Measurements from ENCODE around the gene POLR1H.

Gene POLR1H

GRCh38 chr6:30066082-30066481, 5.0 kb downstream of the POLR1H start:
- TF ChIP-seq CTCF (IDR thresholded peaks at IDR 0.05; ENCODE audit: control extremely low read depth, extremely low read depth, low read depth, missing control alignments): no peak
- POLR2A ChIA-PET: no interaction called here
- CTCF ChIA-PET: interaction anchor here (0.9 to 1.8 kb wide), 4 partner anchors 65 to 416 kb away, joined by 3 to 8 read pairs (median 4); no protein-coding TSS in a partner anchor
- no peak for DNase-seq (ENCODE audit: extremely low spot score)

GRCh38 chr6:30066577-30067459, 5.8 kb downstream of the POLR1H start, which contains the start of gene PPP1R11:
Gene PPP1R11, plus strand, starts transcription at chr6:30067198. Its CDS starts 213 bp downstream, at chr6:30067411.
- ChIA-PET POLR2A (interaction anchor here (0.6 kb wide), 1 partner anchor 1430 kb away, joined by 3 read pairs; no protein-coding TSS in a partner anchor), CTCF (interaction anchor here (0.9 to 1.8 kb wide), 6 partner anchors 35 to 417 kb away, joined by 3 to 8 read pairs (median 4); no protein-coding TSS in a partner anchor)
- no peak for TF ChIP-seq CTCF (IDR thresholded peaks at IDR 0.05; ENCODE audit: control extremely low read depth, extremely low read depth, low read depth, missing control alignments)
- DNase-seq (ENCODE audit: extremely low spot score): peak; percentile 94

GRCh38 chr6:30067460-30068139, 6.5 kb downstream of the POLR1H start:
- ChIA-PET CTCF (interaction anchor here (1.2 to 1.8 kb wide), 4 partner anchors 34 to 329 kb away, joined by 3 to 8 read pairs (median 4); no protein-coding TSS in a partner anchor), POLR2A (no interaction called here)
- DNase-seq (ENCODE audit: extremely low spot score): no peak
- TF ChIP-seq CTCF (IDR thresholded peaks at IDR 0.05; ENCODE audit: control extremely low read depth, extremely low read depth, low read depth, missing control alignments): no peak

GRCh38 chr6:30071081-30071818, 10.2 kb downstream of the POLR1H start:
- peak; percentile 28 for DNase-seq (ENCODE audit: extremely low spot score)
- peak; percentile 7 for TF ChIP-seq CTCF (IDR thresholded peaks at IDR 0.05; ENCODE audit: control extremely low read depth, extremely low read depth, low read depth, missing control alignments)
- POLR2A ChIA-PET: interaction anchor here (0.7 to 1.5 kb wide), 2 partner anchors 11 to 16 kb away, joined by 3 to 4 read pairs; partner anchors contain the start of gene POLR1H
- CTCF ChIA-PET: interaction anchor here (1.0 to 2.4 kb wide), 3 partner anchors 30 to 60 kb away, joined by 3 to 10 read pairs (median 8); no protein-coding TSS in a partner anchor

GRCh38 chr6:30071858-30072257, 10.8 kb downstream of the POLR1H start:
- ChIA-PET CTCF (interaction anchor here (1.0 to 2.4 kb wide), 3 partner anchors 30 to 59 kb away, joined by 3 to 10 read pairs (median 8); no protein-coding TSS in a partner anchor), POLR2A (no interaction called here)
- no peak for DNase-seq (ENCODE audit: extremely low spot score)
- TF ChIP-seq CTCF (IDR thresholded peaks at IDR 0.05; ENCODE audit: control extremely low read depth, extremely low read depth, low read depth, missing control alignments): no peak
